HepG2 (cell line): ENCODE data around the gene FRMD4A.

Experiments
- EP300 ChIP-seq, 3 experiments: sonication (generic) in 1 of 3; formaldehyde crosslinking in 1 of 3; IDR thresholded peaks; 2 replicates each; pipeline versions ENCODE4 v1.5.1 to v1.6.1; 2011 to 2020; ENCODE audit warnings: low read depth in 2 of 3, low read length in 2 of 3, borderline replicate concordance in 1 of 3, improper control_type of control experiment in 1 of 3, mild to moderate bottlenecking in 1 of 3, missing genetic modification reagents in 1 of 3, moderate library complexity in 1 of 3
- FOSL2 ChIP-seq: sonication (generic); formaldehyde crosslinking; IDR thresholded peaks from 2 replicates; pipeline ENCODE4 v1.4.0; 2020; ENCODE audit warnings: missing genetic modification reagents
- KDM4B ChIP-seq: sonication (generic); formaldehyde crosslinking; IDR thresholded peaks from 2 replicates; pipeline ENCODE4 v1.4.0; 2020; ENCODE audit warnings: missing genetic modification reagents
- MXD1 ChIP-seq: sonication (generic); formaldehyde crosslinking; IDR thresholded peaks from 2 replicates; pipeline ENCODE4 v1.4.0; 2020; ENCODE audit warnings: mild to moderate bottlenecking, missing genetic modification reagents
- SIN3A ChIP-seq: IDR thresholded peaks from 2 replicates; pipeline ENCODE4 v1.6.1; 2011; ENCODE audit warnings: low read depth, mild to moderate bottlenecking, control low read depth, low read length, borderline replicate concordance
- SP4 ChIP-seq: sonication (generic); formaldehyde crosslinking; IDR thresholded peaks from 2 replicates; pipeline ENCODE4 v1.8.1; 2023; ENCODE audit warnings: mild to moderate bottlenecking, missing genetic modification reagents
- ZFX ChIP-seq: sonication (generic); formaldehyde crosslinking; IDR thresholded peaks from 2 replicates; pipeline ENCODE4 v1.4.0; 2020; ENCODE audit warnings: mild to moderate bottlenecking, low read depth, missing genetic modification reagents, moderate library complexity
- ZHX1 ChIP-seq: sonication (generic); formaldehyde crosslinking; IDR thresholded peaks from 2 replicates; pipeline ENCODE4 v1.8.1; 2022; ENCODE audit warnings: low read depth, mild to moderate bottlenecking, missing genetic modification reagents
- ZNF143 ChIP-seq: sonication (generic); formaldehyde crosslinking; IDR thresholded peaks from 2 replicates; pipeline ENCODE4 v1.4.0; 2020; ENCODE audit warnings: missing genetic modification reagents
- ZNF235 ChIP-seq: sonication (generic); formaldehyde crosslinking; IDR thresholded peaks from 2 replicates; pipeline ENCODE4 v1.8.1; 2023; ENCODE audit warnings: mild to moderate bottlenecking, missing genetic modification reagents, borderline replicate concordance
- ZNF280B ChIP-seq: sonication (generic); formaldehyde crosslinking; IDR thresholded peaks from 2 replicates; pipeline ENCODE4 v1.5.0; 2020; ENCODE audit warnings: missing genetic modification reagents, mild to moderate bottlenecking, borderline replicate concordance
- ZNF501 ChIP-seq: sonication (generic); formaldehyde crosslinking; IDR thresholded peaks from 2 replicates; pipeline ENCODE4 v1.5.1; 2020; ENCODE audit warnings: mild to moderate bottlenecking, moderate library complexity, missing genetic modification reagents
- ZNF598 ChIP-seq: sonication (generic); formaldehyde crosslinking; IDR thresholded peaks from 2 replicates; pipeline ENCODE4 v1.5.1; 2020; ENCODE audit warnings: mild to moderate bottlenecking, missing genetic modification reagents, borderline replicate concordance
- TF ChIP-seq, protein P1 (sequence below): sonication (generic); formaldehyde crosslinking; IDR thresholded peaks from 2 replicates; pipeline ENCODE4 v1.5.0; 2020; ENCODE audit warnings: mild to moderate bottlenecking, missing genetic modification reagents, moderate library complexity

DNA sequence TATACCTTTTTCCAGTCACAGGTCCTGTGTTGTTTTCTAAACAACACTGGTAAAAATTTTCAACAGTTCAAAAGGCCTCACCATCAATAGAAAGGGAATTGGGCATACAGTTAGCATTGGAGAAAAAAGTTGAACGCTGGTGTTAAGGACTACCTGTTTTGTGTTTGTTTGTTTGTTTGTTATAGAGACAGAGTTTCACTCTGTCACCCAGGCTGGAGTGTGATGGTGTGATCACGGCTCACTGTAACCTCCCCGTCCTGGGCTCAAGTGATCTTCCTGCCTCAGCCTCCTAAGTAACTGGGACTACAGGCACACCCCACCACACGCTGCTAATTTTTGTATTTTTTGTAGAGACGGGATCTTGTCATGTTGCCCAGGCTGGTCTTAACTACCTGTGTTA is 437.9 kb downstream of the FRMD4A start:
- no peak for TF ChIP-seq ZNF598 (CRISPR knock-in tag)
- TF ChIP-seq ZFX (CRISPR knock-in tag): no peak
- no peak for TF ChIP-seq ZNF280B (CRISPR knock-in tag)
- TF ChIP-seq, protein P1, sequence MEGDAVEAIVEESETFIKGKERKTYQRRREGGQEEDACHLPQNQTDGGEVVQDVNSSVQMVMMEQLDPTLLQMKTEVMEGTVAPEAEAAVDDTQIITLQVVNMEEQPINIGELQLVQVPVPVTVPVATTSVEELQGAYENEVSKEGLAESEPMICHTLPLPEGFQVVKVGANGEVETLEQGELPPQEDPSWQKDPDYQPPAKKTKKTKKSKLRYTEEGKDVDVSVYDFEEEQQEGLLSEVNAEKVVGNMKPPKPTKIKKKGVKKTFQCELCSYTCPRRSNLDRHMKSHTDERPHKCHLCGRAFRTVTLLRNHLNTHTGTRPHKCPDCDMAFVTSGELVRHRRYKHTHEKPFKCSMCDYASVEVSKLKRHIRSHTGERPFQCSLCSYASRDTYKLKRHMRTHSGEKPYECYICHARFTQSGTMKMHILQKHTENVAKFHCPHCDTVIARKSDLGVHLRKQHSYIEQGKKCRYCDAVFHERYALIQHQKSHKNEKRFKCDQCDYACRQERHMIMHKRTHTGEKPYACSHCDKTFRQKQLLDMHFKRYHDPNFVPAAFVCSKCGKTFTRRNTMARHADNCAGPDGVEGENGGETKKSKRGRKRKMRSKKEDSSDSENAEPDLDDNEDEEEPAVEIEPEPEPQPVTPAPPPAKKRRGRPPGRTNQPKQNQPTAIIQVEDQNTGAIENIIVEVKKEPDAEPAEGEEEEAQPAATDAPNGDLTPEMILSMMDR (CRISPR knock-in tag): no peak
- TF ChIP-seq ZNF235 (CRISPR knock-in tag): no peak
- no peak for TF ChIP-seq ZNF501 (CRISPR knock-in tag)
- TF ChIP-seq KDM4B: no peak
- no peak for TF ChIP-seq SP4
- TF ChIP-seq ZHX1 (CRISPR knock-in tag): no peak
- TF ChIP-seq MXD1 (CRISPR knock-in tag): no peak
- no peak for TF ChIP-seq FOSL2 (CRISPR knock-in tag)
- TF ChIP-seq EP300 (IDR thresholded peaks at IDR 0.05; ENCODE audit: low read depth in 2 of 2, low read length in 2 of 2): no peak
- no peak for TF ChIP-seq EP300 (CRISPR knock-in tag; IDR thresholded peaks at IDR 0.05; ENCODE audit: borderline replicate concordance)
- TF ChIP-seq SIN3A: no peak
- TF ChIP-seq ZNF143 (CRISPR knock-in tag): no peak
